Right lobe of liver (tissue), 6 donors: ENCODE measurements around the gene FLRT1. TPM values are rescaled to one million over a fixed set of nuclear protein-coding genes. Genes with fewer than 3 reads are reported as not detected.

Experiments used
- ATAC-seq, 4 donors: fragments of 200-7000 bp; cut with Tn5 transposase; one replicate each; pipeline ENCODE4 v1.9.1; 2020; ENCODE audit warnings: mild to moderate bottlenecking in 4 of 4, moderate library complexity in 4 of 4
- DNase-seq, 3 donors: peaks; one replicate each; pipeline ENCODE4 v3.0.0-alpha.2; 2020
- H3K27ac ChIP-seq, 3 donors: fragments of 200-600 bp; one replicate each; pipeline ENCODE4 v1.8.0; 2022
- H3K27me3 ChIP-seq, 2 donors: fragments of 200-600 bp; one replicate each; pipeline ENCODE4 v1.8.0; 2022
- H3K36me3 ChIP-seq, 4 donors: fragments of 200-600 bp; sonication (generic) in 1 of 4; one replicate each; pipeline versions ENCODE4 v1.5.1 to v1.8.0; 2017 to 2022; ENCODE audit warnings: control low read depth in 1 of 4
- H3K4me1 ChIP-seq, 4 donors: fragments of 200-600 bp; sonication (generic) in 1 of 4; one replicate each; pipeline versions ENCODE4 v1.5.1 to v1.8.0; 2017 to 2022; ENCODE audit warnings: control low read depth in 1 of 4
- H3K4me3 ChIP-seq, 3 donors: fragments of 200-600 bp; one replicate each; pipeline ENCODE4 v1.8.0; 2022
- H3K9me3 ChIP-seq, 4 donors: fragments of 200-600 bp; sonication (generic) in 1 of 4; one replicate each; pipeline versions ENCODE4 v1.5.1 to v1.8.0; 2017 to 2022; ENCODE audit warnings: control low read depth in 1 of 4
- CTCF ChIP-seq, 4 donors: fragments of 200-600 bp in 3 of 4; fragments of 450-650 bp in 1 of 4; IDR thresholded peaks; one replicate each; pipeline versions ENCODE4 v1.5.1 to v1.8.0; 2016 to 2022; ENCODE audit warnings: antibody characterized with exemption in 4 of 4, mild to moderate bottlenecking in 2 of 4
- POLR2A ChIP-seq: fragments of 450-650 bp; IDR thresholded peaks from one replicate; pipeline ENCODE4 v1.6.1; 2017; ENCODE audit warnings: antibody characterized with exemption, mild to moderate bottlenecking
- WGBS: methylation state at CpG from one replicate; pipeline ENCODE4 v1.1.6; 2018; ENCODE audit warnings: low coverage, low lambda C conversion rate; ENCODE audit not compliant: insufficient coverage; ENCODE audit errors: missing lambda C conversion rate; 5-methylcytosine and 5-hydroxymethylcytosine counted together
- intact Hi-C, 2 donors: fragments of 100-400 bp; cut with DNase I; formaldehyde crosslinking; loops; one replicate each; pipeline versions ENCODE4 v1.11.2 to v1.14.1; 2022
- total RNA-seq, 6 experiments: library from RNA; depleted of rRNA in 2 of 6; stranded (reverse); fragments of >200 nt in 2 of 6; fragmentation: NEBNext Ultra II Directional in 3 of 6; extraction: Animal tissue kit (Norgen Biotek cat#: 25700) in 3 of 6; gene quantifications; one replicate each; pipeline versions ENCODE4 v1.1.0 to v1.2.4, GENCODE V29; 2016 to 2023
- donor health status: DM: no; HTN: yes; CAD: no.
- donor health status: DM: no; HTN: no; CAD: no.
- donor health status: DM: no; HTN: no; CAD: no.
- donor health status: DM: no; HTN: yes; CAD: no.
- donor health status: DM: no; HTN: yes; CAD: no.

The FLRT1 gene
- total RNA-seq, 6 experiments from 2014 or later, result 0.12 TPM; not detected in 5

GRCh38 chr11:64077607-64078006 lies 41.9 kb downstream of the FLRT1 start:
- Histone ChIP-seq H3K4me3 (no peak overlapping the region), H3K4me1 (no peaks in the 10 kb centered on the region), H3K9me3 (no peaks in the 10 kb centered on the region), H3K27me3 (no peaks in the 10 kb centered on the region), H3K36me3 (no peaks in the 10 kb centered on the region), H3K27ac (no peak overlapping the region)
- ATAC-seq, result no peak
- TF ChIP-seq POLR2A (no peak), CTCF (IDR thresholded peaks at IDR 0.05) (no peak)
- intact Hi-C loops, result no loop called here
- no CpG with 5 or more reads among the region's 12 CpGs for WGBS
- DNase-seq, result no peak

- no peaks in the 10 kb centered on the region for H3K4me1 ChIP-seq
- no peak for DNase-seq
- no peak overlapping the region for H3K27ac ChIP-seq
- no peak for ATAC-seq
- no CpG with 5 or more reads among the region's 11 CpGs for WGBS
- no peak overlapping the region for H3K4me3 ChIP-seq
- TF ChIP-seq CTCF (IDR thresholded peaks at IDR 0.05), result no peak
- TF ChIP-seq POLR2A, result no peak
- H3K36me3 ChIP-seq, result no peaks in the 10 kb centered on the region
- no peaks in the 10 kb centered on the region for H3K27me3 ChIP-seq
- no peaks in the 10 kb centered on the region for H3K9me3 ChIP-seq
- intact Hi-C loops, result no loop called here
Measured at GRCh38 chr11:64078284-64078683, 42.6 kb downstream of the FLRT1 start.

GRCh38 chr11:64078905-64079304 lies 43.2 kb downstream of the FLRT1 start:
- no peaks in the 10 kb centered on the region for H3K9me3 ChIP-seq
- 91% methylated on average over 7 of the region's 13 CpGs for WGBS
- no peak overlapping the region for H3K4me3 ChIP-seq

DNA sequence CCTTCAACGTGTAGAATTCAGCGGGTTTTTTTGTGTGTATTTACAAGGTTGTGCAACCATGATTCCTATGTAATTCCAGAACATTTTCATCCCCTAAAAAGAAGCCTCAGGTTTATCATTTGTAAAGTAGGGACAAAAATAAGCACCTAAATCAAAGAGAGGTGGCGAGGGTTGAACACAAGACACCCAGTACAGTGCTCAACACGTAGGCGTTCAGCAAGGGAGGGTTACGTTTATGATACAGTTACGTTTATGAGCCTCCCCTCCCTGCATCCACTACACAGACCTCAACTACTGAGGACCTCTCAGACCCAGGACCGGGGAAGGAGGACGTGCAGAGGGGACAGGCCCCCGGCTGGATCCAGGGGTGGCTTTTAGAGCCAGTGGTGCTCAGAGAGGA lies 44.7 kb downstream of the FLRT1 start:
- no peak for ATAC-seq

More at GRCh38 chr11:64078905-64079304, 43.2 kb downstream of the FLRT1 start:
- DNase-seq (no peak), ATAC-seq (no peak)
- Histone ChIP-seq H3K27me3 (no peaks in the 10 kb centered on the region), H3K4me1 (no peaks in the 10 kb centered on the region), H3K36me3 (no peaks in the 10 kb centered on the region), H3K27ac (no peak overlapping the region)
- intact Hi-C loops, result no loop called here
- TF ChIP-seq CTCF (IDR thresholded peaks at IDR 0.05) (no peak), POLR2A (no peak)

More for the DNA sequence above, 44.7 kb downstream of the FLRT1 start:
- Histone ChIP-seq H3K9me3 (no peaks in the 10 kb centered on the region), H3K4me1 (peaks cover 0 to 11% (median 4%) of the 10 kb centered on the region in 4 donors), H3K4me3 (no peak overlapping the region), H3K27me3 (no peaks in the 10 kb centered on the region), H3K36me3 (no peaks in the 10 kb centered on the region), H3K27ac (no peak overlapping the region)
- no peak for DNase-seq
- WGBS, result 78% methylated on average over 5 of the region's 10 CpGs
- intact Hi-C loops, result no loop called here
- TF ChIP-seq POLR2A (no peak), CTCF (IDR thresholded peaks at IDR 0.05) (no peak)
